22Rv1 (cell line): Measurements from ENCODE around the gene SLC25A21.

Source experiments
- H3K27ac ChIP-seq: fragments of 450-650 bp; 2 replicates; pipeline ENCODE4 v1.5.1; 2017
- ZFX ChIP-seq: fragments of 450-650 bp; IDR thresholded peaks from 2 replicates; pipeline ENCODE4 v1.6.1; 2017; ENCODE audit warnings: antibody characterized with exemption, borderline replicate concordance
- TF ChIP-seq, protein P1 (sequence below): fragments of 450-650 bp; IDR thresholded peaks from 2 replicates; pipeline ENCODE4 v1.5.1; 2017; ENCODE audit warnings: mild to moderate bottlenecking

SLC25A21 gene

DNA sequence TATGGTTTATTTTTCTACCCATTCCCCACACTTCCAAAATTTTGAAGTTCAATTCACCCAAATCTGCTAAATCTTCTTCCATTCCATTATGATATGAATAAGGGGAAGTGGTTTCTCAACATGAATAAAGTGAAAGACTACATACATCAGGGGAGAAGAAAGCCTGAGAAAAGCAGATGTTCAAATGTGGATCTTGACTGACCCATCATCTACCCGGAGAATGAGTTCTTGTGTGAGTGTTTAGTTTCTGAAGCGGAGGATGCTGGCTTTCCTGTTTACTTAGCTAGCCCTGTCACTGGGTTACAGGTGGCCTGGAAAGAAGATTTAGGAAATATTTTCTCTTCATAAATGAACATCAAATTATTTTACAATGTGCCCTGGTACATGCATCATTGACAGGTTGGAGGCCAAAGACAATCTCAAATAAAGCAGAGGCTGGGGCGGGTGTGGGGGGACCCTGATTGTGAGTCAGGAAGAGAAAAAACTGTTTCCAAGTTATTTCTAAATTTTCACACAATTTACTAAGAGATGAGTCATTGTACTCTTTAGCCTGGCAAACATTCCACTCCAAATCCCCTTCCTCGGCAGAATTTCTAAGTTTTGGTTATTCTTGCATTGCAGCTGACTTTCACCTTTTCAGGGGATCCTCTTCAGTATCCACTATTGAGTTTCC is 135.6 kb downstream of the SLC25A21 start:
- TF ChIP-seq ZFX, result no peak
- TF ChIP-seq, protein P1, sequence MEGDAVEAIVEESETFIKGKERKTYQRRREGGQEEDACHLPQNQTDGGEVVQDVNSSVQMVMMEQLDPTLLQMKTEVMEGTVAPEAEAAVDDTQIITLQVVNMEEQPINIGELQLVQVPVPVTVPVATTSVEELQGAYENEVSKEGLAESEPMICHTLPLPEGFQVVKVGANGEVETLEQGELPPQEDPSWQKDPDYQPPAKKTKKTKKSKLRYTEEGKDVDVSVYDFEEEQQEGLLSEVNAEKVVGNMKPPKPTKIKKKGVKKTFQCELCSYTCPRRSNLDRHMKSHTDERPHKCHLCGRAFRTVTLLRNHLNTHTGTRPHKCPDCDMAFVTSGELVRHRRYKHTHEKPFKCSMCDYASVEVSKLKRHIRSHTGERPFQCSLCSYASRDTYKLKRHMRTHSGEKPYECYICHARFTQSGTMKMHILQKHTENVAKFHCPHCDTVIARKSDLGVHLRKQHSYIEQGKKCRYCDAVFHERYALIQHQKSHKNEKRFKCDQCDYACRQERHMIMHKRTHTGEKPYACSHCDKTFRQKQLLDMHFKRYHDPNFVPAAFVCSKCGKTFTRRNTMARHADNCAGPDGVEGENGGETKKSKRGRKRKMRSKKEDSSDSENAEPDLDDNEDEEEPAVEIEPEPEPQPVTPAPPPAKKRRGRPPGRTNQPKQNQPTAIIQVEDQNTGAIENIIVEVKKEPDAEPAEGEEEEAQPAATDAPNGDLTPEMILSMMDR, result no peak
- H3K27ac ChIP-seq, result no peak overlapping the region

DNA sequence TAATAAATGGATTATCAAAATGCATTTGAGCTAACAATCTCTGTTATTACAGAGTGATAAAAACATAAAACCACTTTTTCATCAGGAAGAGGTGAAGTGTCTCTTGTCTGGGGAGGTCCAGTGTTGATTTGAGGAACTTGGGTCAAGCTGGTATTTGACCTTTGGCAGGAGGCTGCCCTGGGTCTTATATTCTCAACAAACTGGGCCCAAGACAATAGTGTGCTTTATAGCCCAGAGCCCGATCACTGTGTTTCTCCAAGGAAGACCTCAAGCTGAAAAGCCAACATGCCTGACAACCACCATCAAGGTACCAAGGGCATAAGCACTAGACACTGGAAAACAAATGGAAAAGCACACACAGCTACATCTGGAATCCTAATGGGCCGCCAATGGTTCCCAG is 137.0 kb downstream of the SLC25A21 start:
- no peak overlapping the region for H3K27ac ChIP-seq
- TF ChIP-seq, protein P1, result no peak
- TF ChIP-seq ZFX, result no peak

DNA sequence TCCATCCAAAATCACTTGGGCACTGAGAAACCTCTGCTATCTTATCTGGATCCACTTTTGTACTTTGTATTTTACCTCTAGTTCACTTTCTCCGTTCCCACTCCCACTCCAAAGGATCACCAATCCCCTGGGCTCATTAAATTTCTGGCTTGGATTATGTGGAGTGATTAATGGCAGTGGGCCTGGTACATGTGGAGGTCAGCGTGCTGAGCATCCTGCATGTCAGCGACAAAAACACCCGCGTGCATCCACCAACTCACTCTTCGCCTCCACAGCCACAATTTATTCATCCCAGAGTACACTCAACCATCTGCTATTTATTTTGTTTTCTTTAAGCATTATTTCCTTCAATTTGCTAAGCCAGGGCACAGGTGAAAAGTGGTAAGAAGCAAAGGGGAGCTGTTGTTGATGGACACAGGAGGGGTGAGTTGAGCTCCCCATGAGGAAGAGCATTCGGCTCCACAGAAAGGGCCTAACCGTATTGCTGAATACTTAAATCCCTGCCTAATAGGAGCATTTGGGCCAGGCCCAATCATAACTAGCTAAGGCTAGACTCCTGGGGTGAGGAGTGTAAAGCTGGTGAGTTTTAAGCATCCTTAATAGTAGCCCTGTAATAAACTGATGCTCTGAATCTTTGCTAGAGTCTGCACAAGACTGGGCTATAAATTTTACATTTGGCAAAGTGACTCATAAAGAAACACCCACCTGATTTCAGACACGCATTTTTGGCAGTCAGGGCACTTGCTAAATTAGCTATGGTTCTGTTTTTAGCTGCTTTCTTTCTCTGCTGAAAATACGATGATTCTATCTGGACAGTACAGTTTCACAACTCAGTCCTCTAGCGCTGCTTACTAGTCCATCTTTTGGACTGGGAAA is 137.8 kb downstream of the SLC25A21 start:
- H3K27ac ChIP-seq, result no peak overlapping the region
- TF ChIP-seq, protein P1, result no peak
- no peak for TF ChIP-seq ZFX

DNA sequence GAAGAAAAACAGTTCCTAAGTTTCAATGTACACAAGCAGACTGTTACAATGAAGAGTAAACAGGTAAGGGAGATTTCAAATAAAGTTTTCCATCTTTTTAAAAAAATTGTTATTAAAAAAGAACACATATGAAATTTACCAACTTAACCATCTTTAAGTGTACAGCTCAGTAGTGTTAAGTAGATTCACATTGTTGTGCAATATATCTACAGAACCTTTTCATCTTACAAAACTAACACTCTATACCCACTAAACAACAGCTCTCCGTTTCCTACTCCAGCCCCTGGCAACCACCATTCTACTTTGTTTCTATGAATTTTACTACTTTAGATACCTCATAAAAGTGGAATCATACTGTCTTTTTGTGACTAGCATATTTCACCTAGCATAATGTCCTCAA is 139.5 kb downstream of the SLC25A21 start:
- TF ChIP-seq ZFX, result no peak
- TF ChIP-seq, protein P1, result no peak
- H3K27ac ChIP-seq, result no peak overlapping the region

DNA sequence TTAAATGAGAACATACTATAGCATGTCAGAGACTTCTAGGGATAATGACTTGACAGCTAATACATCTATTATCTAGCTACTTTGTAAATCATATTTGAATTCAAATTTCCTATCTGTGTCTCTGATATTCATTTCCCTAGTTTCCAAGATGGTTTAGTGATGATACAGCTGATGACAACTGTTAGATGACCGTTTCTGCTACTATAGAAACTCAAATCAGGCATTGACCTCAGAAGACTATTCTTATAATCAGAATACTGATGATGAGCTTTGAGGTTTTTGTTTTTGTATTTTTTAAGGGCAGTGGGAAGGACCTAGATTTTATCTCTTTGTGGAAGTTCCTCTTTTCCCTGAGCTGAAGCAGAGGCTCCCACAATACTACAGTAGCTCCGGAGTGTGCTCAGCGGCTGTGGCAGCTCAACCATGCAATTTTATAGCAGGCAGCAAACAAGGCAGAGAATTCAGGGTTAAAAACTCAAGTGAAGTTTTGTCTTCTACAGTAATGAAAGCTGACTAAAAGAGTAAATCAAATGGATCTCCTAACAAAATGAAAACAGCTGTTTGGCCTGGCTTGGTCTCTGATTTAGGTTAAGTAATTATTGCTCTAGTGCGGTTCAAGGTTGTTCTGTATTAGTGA is 145.1 kb downstream of the SLC25A21 start:
- H3K27ac ChIP-seq, result no peak overlapping the region
- TF ChIP-seq ZFX, result no peak
- TF ChIP-seq, protein P1, result no peak

DNA sequence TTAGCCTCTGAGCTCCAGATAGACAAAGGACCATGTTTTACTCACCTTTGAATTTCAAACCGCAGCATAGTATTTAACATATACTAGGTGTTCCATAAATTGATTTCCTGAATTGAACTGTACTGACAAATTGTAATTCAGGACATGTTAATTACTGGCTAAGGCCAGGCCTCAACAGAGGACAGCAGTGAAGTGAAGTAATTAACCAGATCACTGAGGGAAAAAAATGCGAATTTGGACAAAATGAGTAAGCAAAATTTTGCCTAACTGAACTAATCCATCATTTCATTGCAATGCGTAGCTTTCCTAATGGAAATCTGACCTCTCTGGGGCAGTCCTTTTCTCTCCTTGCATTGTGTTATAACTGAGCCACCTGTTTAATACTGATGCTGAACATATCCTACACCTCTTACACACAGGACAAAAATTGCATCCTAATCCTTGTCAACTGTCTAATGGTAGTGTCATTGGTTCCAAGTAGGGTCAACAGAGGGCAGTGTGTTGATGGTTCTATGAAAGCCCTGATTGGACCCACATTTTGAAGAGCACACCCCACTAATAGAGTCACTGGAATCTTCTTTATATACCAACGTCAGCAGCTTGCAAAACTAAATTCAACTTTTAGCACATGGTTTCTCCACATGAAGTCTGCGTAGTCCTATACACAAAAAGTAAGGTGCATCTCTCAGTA is 148.4 kb downstream of the SLC25A21 start:
- TF ChIP-seq ZFX, result no peak
- TF ChIP-seq, protein P1, result peak; percentile 15; the same call in 1 of the 2 replicates
- no peak overlapping the region for H3K27ac ChIP-seq
